BLaER1 (cell line): Measurements from ENCODE around the gene DEFB124.
"Not testable (repeated sequence)": the region's sequence is repeated elsewhere in the genome, so short reads cannot be mapped to it uniquely, and the experiment has no call there.

Experiments
- H3K27ac ChIP-seq: shearing (Covaris generic); formaldehyde crosslinking; 2 replicates; pipeline ENCODE4 v1.8.1; 2022
- H3K27me3 ChIP-seq: shearing (Covaris generic); formaldehyde crosslinking; 2 replicates; pipeline ENCODE4 v1.8.1; 2022
- H3K36me3 ChIP-seq: shearing (Covaris generic); formaldehyde crosslinking; 2 replicates; pipeline ENCODE4 v1.8.1; 2022
- H3K4me1 ChIP-seq: shearing (Covaris generic); formaldehyde crosslinking; 2 replicates; pipeline ENCODE4 v1.8.1; 2022
- H3K4me2 ChIP-seq: shearing (Covaris generic); formaldehyde crosslinking; 2 replicates; pipeline ENCODE4 v1.8.1; 2022
- H3K4me3 ChIP-seq: shearing (Covaris generic); formaldehyde crosslinking; 2 replicates; pipeline ENCODE4 v1.8.1; 2022
- H3K9ac ChIP-seq: shearing (Covaris generic); formaldehyde crosslinking; 2 replicates; pipeline ENCODE4 v1.8.1; 2022
- H3K9me3 ChIP-seq: shearing (Covaris generic); formaldehyde crosslinking; 2 replicates; pipeline ENCODE4 v1.8.1; 2022
- H4K20me1 ChIP-seq: shearing (Covaris generic); formaldehyde crosslinking; 2 replicates; pipeline ENCODE4 v1.8.1; 2022
- Cebpa-rat ChIP-seq: shearing (Covaris generic); IDR thresholded peaks from 2 replicates; pipeline ENCODE4 v1.8.1; 2022

DEFB124 gene

GRCh38 chr20:31474758-31475427 lies at the start of gene DEFB124, which contains the start of gene REM1:
TSS of gene DEFB124 (minus strand) at chr20:31475127. CDS start at chr20:31473013, 2,114 bp downstream.
TSS of gene REM1 (plus strand) at chr20:31475288. CDS start at chr20:31476446, 1,158 bp downstream.
- no peak within 1 kb of the TSS for H3K4me3 ChIP-seq
- peaks cover 29% of the 10 kb centered on the region for H3K9me3 ChIP-seq
- H3K36me3 ChIP-seq: no peaks in the 10 kb centered on the region
- H3K4me1 ChIP-seq: no peaks in the 10 kb centered on the region
- H3K4me2 ChIP-seq: no peak within 1 kb of the TSS
- H3K27me3 ChIP-seq: peaks cover 47% of the 10 kb centered on the region
- H3K27ac ChIP-seq: no peak within 1 kb of the TSS
- no peak within 1 kb of the TSS for H3K9ac ChIP-seq
- no peaks in the 10 kb centered on the region for H4K20me1 ChIP-seq
- TF ChIP-seq Cebpa-rat: no peak

- H3K27ac ChIP-seq: no peak overlapping the region
- peaks cover 99% of the 10 kb centered on the region for H4K20me1 ChIP-seq
- no peak for TF ChIP-seq Cebpa-rat
- no peaks in the 10 kb centered on the region for H3K9me3 ChIP-seq
- H3K4me2 ChIP-seq: peak overlapping the region; percentile 45
- no peaks in the 10 kb centered on the region for H3K27me3 ChIP-seq
- H3K36me3 ChIP-seq: peaks cover 95% of the 10 kb centered on the region
- H3K4me3 ChIP-seq: no peak overlapping the region
- peaks cover 15% of the 10 kb centered on the region for H3K4me1 ChIP-seq
- H3K9ac ChIP-seq: no peak overlapping the region
These were observed 48.7 kb upstream of the DEFB124 start for GRCh38 chr20:31523361-31524283.

- no peak overlapping the region for H3K9ac ChIP-seq
- H4K20me1 ChIP-seq: peaks cover 100% of the 10 kb centered on the region
- H3K4me2 ChIP-seq: no peak overlapping the region
- no peak for TF ChIP-seq Cebpa-rat
- no peaks in the 10 kb centered on the region for H3K9me3 ChIP-seq
- H3K36me3 ChIP-seq: peaks cover 93% of the 10 kb centered on the region
- no peak overlapping the region for H3K27ac ChIP-seq
- no peak overlapping the region for H3K4me3 ChIP-seq
- H3K4me1 ChIP-seq: peaks cover 15% of the 10 kb centered on the region
- no peaks in the 10 kb centered on the region for H3K27me3 ChIP-seq
These were observed 47.8 kb upstream of the DEFB124 start for GRCh38 chr20:31522731-31523130.

- H4K20me1 ChIP-seq: peaks cover 100% of the 10 kb centered on the region
- H3K4me3 ChIP-seq, H3K4me2 ChIP-seq, H3K9me3 ChIP-seq, H3K9ac ChIP-seq, H3K27me3 ChIP-seq, H3K27ac ChIP-seq: not testable (repeated sequence)
- H3K36me3 ChIP-seq: peaks cover 93% of the 10 kb centered on the region
- peaks cover 28% of the 10 kb centered on the region for H3K4me1 ChIP-seq
These were observed 46.3 kb upstream of the DEFB124 start for GRCh38 chr20:31521267-31521666.

- Histone ChIP-seq H3K4me1 (peaks cover 27% of the 10 kb centered on the region), H3K36me3 (peaks cover 61% of the 10 kb centered on the region), H3K4me3 (no peak overlapping the region), H4K20me1 (peaks cover 79% of the 10 kb centered on the region), H3K4me2 (peak overlapping the region; percentile 99), H3K27me3 (no peaks in the 10 kb centered on the region), H3K27ac (no peak overlapping the region), H3K9ac (no peak overlapping the region), H3K9me3 (no peaks in the 10 kb centered on the region)
- TF ChIP-seq Cebpa-rat: no peak
These were observed 42.4 kb upstream of the DEFB124 start for GRCh38 chr20:31517373-31517772.

- H3K27ac ChIP-seq: no peak overlapping the region
- no peak for TF ChIP-seq Cebpa-rat
- H3K4me2 ChIP-seq: peak overlapping the region; percentile 99
- no peaks in the 10 kb centered on the region for H3K9me3 ChIP-seq
- H3K36me3 ChIP-seq: peaks cover 54% of the 10 kb centered on the region
- peaks cover 27% of the 10 kb centered on the region for H3K4me1 ChIP-seq
- H3K27me3 ChIP-seq: no peaks in the 10 kb centered on the region
- H3K9ac ChIP-seq: 0 out of 2 replicates have a peak overlapping the region, but pooled peaks have one; percentile 93
- H3K4me3 ChIP-seq: no peak overlapping the region
- H4K20me1 ChIP-seq: peaks cover 72% of the 10 kb centered on the region
These were observed 41.7 kb upstream of the DEFB124 start for GRCh38 chr20:31516651-31517050.

GRCh38 chr20:31516166-31516565 lies 41.2 kb upstream of the DEFB124 start:
- Histone ChIP-seq H3K9ac (0 out of 2 replicates have a peak overlapping the region, but pooled peaks have one; percentile 93), H3K4me2 (peak overlapping the region; percentile 99), H3K36me3 (peaks cover 49% of the 10 kb centered on the region), H3K4me3 (peak overlapping the region; percentile 96), H4K20me1 (peaks cover 67% of the 10 kb centered on the region), H3K9me3 (no peaks in the 10 kb centered on the region), H3K27ac (no peak overlapping the region), H3K4me1 (peaks cover 27% of the 10 kb centered on the region), H3K27me3 (no peaks in the 10 kb centered on the region)
- TF ChIP-seq Cebpa-rat: no peak

GRCh38 chr20:31515775-31516107 lies 40.8 kb upstream of the DEFB124 start:
- Histone ChIP-seq H3K27ac (peak overlapping the region; percentile 86), H3K4me1 (peaks cover 27% of the 10 kb centered on the region), H3K4me3 (peak overlapping the region; percentile 96), H3K9ac (peak overlapping the region; percentile 93), H4K20me1 (peaks cover 63% of the 10 kb centered on the region), H3K27me3 (no peaks in the 10 kb centered on the region), H3K9me3 (no peaks in the 10 kb centered on the region), H3K36me3 (peaks cover 45% of the 10 kb centered on the region), H3K4me2 (peak overlapping the region; percentile 99)
- TF ChIP-seq Cebpa-rat: no peak

- no peak for TF ChIP-seq Cebpa-rat
- Histone ChIP-seq H3K9ac (peak overlapping the region; percentile 93), H3K36me3 (peaks cover 40% of the 10 kb centered on the region), H3K4me3 (peak overlapping the region; percentile 96), H3K27ac (peak overlapping the region; percentile 86), H4K20me1 (peaks cover 58% of the 10 kb centered on the region), H3K9me3 (no peaks in the 10 kb centered on the region), H3K4me2 (peak overlapping the region; percentile 99), H3K27me3 (no peaks in the 10 kb centered on the region), H3K4me1 (peaks cover 27% of the 10 kb centered on the region)
These were observed 40.3 kb upstream of the DEFB124 start for GRCh38 chr20:31515072-31515774.
